ENCODE data around the gene SMG6. TPM values are rescaled to one million over a fixed set of nuclear protein-coding genes. Genes with fewer than 3 reads are reported as not detected.

The SMG6 gene
- total RNA-seq, 1 donor from 2014 or later: 39.7 TPM

GRCh38 chr17:2049333-2050299, 254.0 kb downstream of the SMG6 start:
- Mint-ChIP-seq H3K27ac (ENCODE audit: unreplicated experiment) (peak overlapping the region; percentile 80), H3K9me3 (ENCODE audit: unreplicated experiment) (peaks cover 2% of the 10 kb centered on the region), H3K27me3 (ENCODE audit: low read depth, unreplicated experiment) (peaks cover 4% of the 10 kb centered on the region), H3K4me1 (ENCODE audit: low read depth, unreplicated experiment) (peaks cover 10% of the 10 kb centered on the region), H3K36me3 (ENCODE audit: low read depth, unreplicated experiment) (no peaks in the 10 kb centered on the region), H3K4me3 (ENCODE audit: unreplicated experiment) (peak overlapping the region; percentile 83)
- Histone ChIP-seq H3K27ac (ENCODE audit: low read depth, low read length) (peak overlapping the region; percentile 77), H3K9ac (ENCODE audit: low read length) (peak overlapping the region; percentile 85), H3K27me3 (ENCODE audit: insufficient read depth, low read length) (no peaks in the 10 kb centered on the region), H3K9me3 (ENCODE audit: insufficient read depth, low read depth, low read length) (no peaks in the 10 kb centered on the region), H2AFZ (ENCODE audit: low read depth, low read length) (peak overlapping the region; percentile 69), H3K79me2 (ENCODE audit: insufficient read depth, low read length) (peaks cover 11% of the 10 kb centered on the region), H3K4me2 (ENCODE audit: low read length) (peak overlapping the region; percentile 88), H3K36me3 (ENCODE audit: insufficient read depth, low read length) (no peaks in the 10 kb centered on the region), H4K20me1 (ENCODE audit: insufficient read depth, low read length) (peaks cover 20% of the 10 kb centered on the region), H3K4me3 (ENCODE audit: insufficient read depth, low read depth, low read length) (peak overlapping the region; percentile 70), H3K4me1 (ENCODE audit: insufficient read depth, low read length) (peaks cover 23% of the 10 kb centered on the region)
- no peak for DNase-seq (ENCODE audit: low read depth)
- TF ChIP-seq EZH2 (IDR thresholded peaks at IDR 0.05; ENCODE audit: insufficient read depth, low read length): no peak
- TF ChIP-seq, protein P1, sequence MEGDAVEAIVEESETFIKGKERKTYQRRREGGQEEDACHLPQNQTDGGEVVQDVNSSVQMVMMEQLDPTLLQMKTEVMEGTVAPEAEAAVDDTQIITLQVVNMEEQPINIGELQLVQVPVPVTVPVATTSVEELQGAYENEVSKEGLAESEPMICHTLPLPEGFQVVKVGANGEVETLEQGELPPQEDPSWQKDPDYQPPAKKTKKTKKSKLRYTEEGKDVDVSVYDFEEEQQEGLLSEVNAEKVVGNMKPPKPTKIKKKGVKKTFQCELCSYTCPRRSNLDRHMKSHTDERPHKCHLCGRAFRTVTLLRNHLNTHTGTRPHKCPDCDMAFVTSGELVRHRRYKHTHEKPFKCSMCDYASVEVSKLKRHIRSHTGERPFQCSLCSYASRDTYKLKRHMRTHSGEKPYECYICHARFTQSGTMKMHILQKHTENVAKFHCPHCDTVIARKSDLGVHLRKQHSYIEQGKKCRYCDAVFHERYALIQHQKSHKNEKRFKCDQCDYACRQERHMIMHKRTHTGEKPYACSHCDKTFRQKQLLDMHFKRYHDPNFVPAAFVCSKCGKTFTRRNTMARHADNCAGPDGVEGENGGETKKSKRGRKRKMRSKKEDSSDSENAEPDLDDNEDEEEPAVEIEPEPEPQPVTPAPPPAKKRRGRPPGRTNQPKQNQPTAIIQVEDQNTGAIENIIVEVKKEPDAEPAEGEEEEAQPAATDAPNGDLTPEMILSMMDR (IDR thresholded peaks at IDR 0.05; ENCODE audit: insufficient read depth, low read depth, low read length): no peak
- FAIRE-seq: no peak

DNA sequence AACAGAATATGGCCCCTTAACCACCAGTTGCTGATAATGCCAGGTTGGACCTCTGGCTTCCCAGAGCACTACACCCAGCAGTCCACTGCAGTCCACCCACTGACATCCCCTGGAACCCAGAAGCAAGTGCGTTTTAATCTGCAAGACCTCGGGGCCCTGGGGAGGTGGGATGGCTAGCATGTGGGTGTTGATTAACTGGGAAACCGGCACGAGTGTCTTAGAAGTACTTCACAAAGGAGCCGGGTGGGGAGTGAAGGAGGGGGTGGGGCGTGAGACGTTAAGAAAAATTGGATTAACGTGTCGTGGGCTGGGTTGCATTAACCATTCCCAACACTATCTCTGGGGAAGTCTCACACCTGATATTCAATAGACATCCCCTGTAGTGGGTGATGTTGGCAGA, 254.8 kb downstream of the SMG6 start:
- Mint-ChIP-seq H3K27ac (ENCODE audit: unreplicated experiment) (peak overlapping the region; percentile 18), H3K9me3 (ENCODE audit: unreplicated experiment) (peaks cover 2% of the 10 kb centered on the region), H3K36me3 (ENCODE audit: low read depth, unreplicated experiment) (no peaks in the 10 kb centered on the region), H3K27me3 (ENCODE audit: low read depth, unreplicated experiment) (peaks cover 4% of the 10 kb centered on the region), H3K4me3 (ENCODE audit: unreplicated experiment) (peak overlapping the region; percentile 83), H3K4me1 (ENCODE audit: low read depth, unreplicated experiment) (peaks cover 12% of the 10 kb centered on the region)
- Histone ChIP-seq H3K9me3 (ENCODE audit: insufficient read depth, low read depth, low read length) (no peaks in the 10 kb centered on the region), H3K4me2 (ENCODE audit: low read length) (peak overlapping the region; percentile 88), H3K79me2 (ENCODE audit: insufficient read depth, low read length) (peaks cover 14% of the 10 kb centered on the region), H3K27me3 (ENCODE audit: insufficient read depth, low read length) (no peaks in the 10 kb centered on the region), H4K20me1 (ENCODE audit: insufficient read depth, low read length) (peaks cover 24% of the 10 kb centered on the region), H2AFZ (ENCODE audit: low read depth, low read length) (no peak overlapping the region), H3K27ac (ENCODE audit: low read depth, low read length) (peak overlapping the region; percentile 77), H3K4me3 (ENCODE audit: insufficient read depth, low read depth, low read length) (no peak overlapping the region), H3K9ac (ENCODE audit: low read length) (peak overlapping the region; percentile 85), H3K36me3 (ENCODE audit: insufficient read depth, low read length) (no peaks in the 10 kb centered on the region), H3K4me1 (ENCODE audit: insufficient read depth, low read length) (peaks cover 23% of the 10 kb centered on the region)
- DNase-seq (ENCODE audit: low read depth): no peak
- FAIRE-seq: no peak
- TF ChIP-seq EZH2 (IDR thresholded peaks at IDR 0.05; ENCODE audit: insufficient read depth, low read length): no peak
- TF ChIP-seq, protein P1 (IDR thresholded peaks at IDR 0.05; ENCODE audit: insufficient read depth, low read depth, low read length): no peak

Measured in astrocyte (in vitro differentiated cells and primary cell).